ENCODE results near the gene WDR70.

WDR70 gene

GRCh38 chr5:37730896-37731455 is 351.9 kb downstream of the WDR70 start:
- DNase-seq: no peak

- DNase-seq: no peak
These were observed 355.0 kb downstream of the WDR70 start for GRCh38 chr5:37734114-37734513.

GRCh38 chr5:37735649-37736347 is 356.7 kb downstream of the WDR70 start:
- DNase-seq: no peak

GRCh38 chr5:37736397-37736796 is 357.3 kb downstream of the WDR70 start:
- DNase-seq: no peak

GRCh38 chr5:37737326-37738056 is 358.4 kb downstream of the WDR70 start:
- DNase-seq: no peak

GRCh38 chr5:37738057-37738691 is 359.1 kb downstream of the WDR70 start:
- DNase-seq: no peak

GRCh38 chr5:37738865-37739488 is 359.9 kb downstream of the WDR70 start:
- no peak for DNase-seq

GRCh38 chr5:37739817-37740261 is 360.7 kb downstream of the WDR70 start:
- no peak for DNase-seq

GRCh38 chr5:37740331-37741066 is 361.4 kb downstream of the WDR70 start:
- no peak for DNase-seq

- DNase-seq: no peak
These were observed 363.0 kb downstream of the WDR70 start for GRCh38 chr5:37742111-37742510.

GRCh38 chr5:37751227-37751626 is 372.1 kb downstream of the WDR70 start:
- DNase-seq: no peak

- DNase-seq: no peak
These were observed 375.9 kb downstream of the WDR70 start for GRCh38 chr5:37754976-37755375.

GRCh38 chr5:37755581-37755980 is 376.5 kb downstream of the WDR70 start:
- no peak for DNase-seq

GRCh38 chr5:37756248-37756647 is 377.1 kb downstream of the WDR70 start:
- DNase-seq: no peak

- no peak for DNase-seq
These were observed 379.0 kb downstream of the WDR70 start for GRCh38 chr5:37757980-37758582.

- no peak for DNase-seq
These were observed 388.1 kb downstream of the WDR70 start for GRCh38 chr5:37767251-37767650.

- no peak for DNase-seq
These were observed 388.8 kb downstream of the WDR70 start for GRCh38 chr5:37767961-37768360.

- no peak for DNase-seq
These were observed 389.3 kb downstream of the WDR70 start for GRCh38 chr5:37768371-37768770.

GRCh38 chr5:37769108-37769507 is 390.0 kb downstream of the WDR70 start:
- no peak for DNase-seq

GRCh38 chr5:37769840-37770239 is 390.7 kb downstream of the WDR70 start:
- no peak for DNase-seq

GRCh38 chr5:37770786-37771185 is 391.7 kb downstream of the WDR70 start:
- no peak for DNase-seq

GRCh38 chr5:37771203-37771611 is 392.1 kb downstream of the WDR70 start:
- no peak for DNase-seq

All from effector CD8-positive, alpha-beta T cell (primary cell).